MM.1S (cell line): ENCODE measurements around the gene SMO.

Source experiments
- CTCF ChIP-seq: fragments of 300-600 bp; sonication (generic); IDR thresholded peaks from 2 replicates; pipeline ENCODE4 v1.5.1; 2016; ENCODE audit warnings: antibody characterized with exemption, low read length, mixed read lengths
- EZH2 ChIP-seq: fragments of 300-600 bp; sonication (generic); optimal IDR thresholded peaks from 2 replicates; pipeline ENCODE3; 2017; ENCODE audit warnings: low read depth, mild to moderate bottlenecking, antibody characterized with exemption, low read length, mixed read lengths

- TF ChIP-seq EZH2 (no peak), CTCF (no peak)
Observed at GRCh38 chr7:129244220-129244619, 55.8 kb downstream of the SMO start.
